COLO668 (cell line): ENCODE measurements around the gene PRMT7.
A peak's percentile ranks its signal among the peaks of the same experiment; 100 is the strongest.

ENCODE experiments used
- DNase-seq: peaks from one replicate; lab custom pipeline; 2025; ENCODE audit not compliant: unreplicated experiment; lab: John Stamatoyannopoulos, UW

PRMT7 gene

DNA sequence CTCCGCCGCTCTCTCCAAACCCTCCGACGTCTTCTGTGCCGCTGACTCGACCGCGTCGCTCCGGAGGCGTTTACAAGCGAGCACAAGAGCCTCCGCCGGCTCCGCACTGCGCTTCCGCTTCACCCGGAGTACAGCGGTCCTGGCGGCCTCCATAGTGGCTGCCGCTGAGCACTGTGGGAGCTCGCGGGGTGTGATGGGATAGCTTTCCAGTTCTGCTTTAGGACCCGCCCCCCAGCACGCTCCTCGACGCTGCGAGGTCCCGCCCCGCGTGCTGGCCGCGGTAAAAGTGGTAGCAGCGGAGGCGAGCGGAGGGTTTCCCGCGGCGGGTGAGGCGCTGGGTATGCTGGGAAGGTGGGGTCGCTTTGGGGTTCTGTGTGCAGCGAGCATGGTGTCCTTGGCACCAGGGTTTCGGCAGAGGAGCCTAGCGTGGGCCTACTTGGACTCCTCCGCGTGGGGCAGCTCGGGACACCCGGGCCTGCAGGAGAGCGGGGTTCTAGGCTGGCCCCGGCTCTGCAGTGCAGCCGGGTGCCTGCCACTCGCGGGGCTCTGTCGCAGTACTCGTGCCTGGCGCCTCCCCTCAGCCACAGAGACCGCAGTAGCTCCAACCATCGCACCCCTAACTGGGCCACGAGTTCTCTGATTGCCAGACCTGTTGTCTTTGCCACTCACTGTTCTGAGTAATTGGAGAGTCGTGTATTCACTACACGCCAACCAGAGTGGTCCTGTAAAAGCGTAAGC lies at the start of gene PRMT7, which contains the start of gene SLC7A6OS:
TSS of gene PRMT7 (plus strand) at position 246 of the 738 bp plus-strand sequence. CDS start 4,961 bp downstream, outside the sequence.
TSS of gene SLC7A6OS (minus strand) at position 173 of the 738 bp plus-strand sequence. CDS start at position 153, 20 bp downstream.
- peak; percentile 95 for DNase-seq

GRCh38 chr16:68263559-68264127 lies 47.2 kb upstream of the PRMT7 start:
- no peak for DNase-seq

DNA sequence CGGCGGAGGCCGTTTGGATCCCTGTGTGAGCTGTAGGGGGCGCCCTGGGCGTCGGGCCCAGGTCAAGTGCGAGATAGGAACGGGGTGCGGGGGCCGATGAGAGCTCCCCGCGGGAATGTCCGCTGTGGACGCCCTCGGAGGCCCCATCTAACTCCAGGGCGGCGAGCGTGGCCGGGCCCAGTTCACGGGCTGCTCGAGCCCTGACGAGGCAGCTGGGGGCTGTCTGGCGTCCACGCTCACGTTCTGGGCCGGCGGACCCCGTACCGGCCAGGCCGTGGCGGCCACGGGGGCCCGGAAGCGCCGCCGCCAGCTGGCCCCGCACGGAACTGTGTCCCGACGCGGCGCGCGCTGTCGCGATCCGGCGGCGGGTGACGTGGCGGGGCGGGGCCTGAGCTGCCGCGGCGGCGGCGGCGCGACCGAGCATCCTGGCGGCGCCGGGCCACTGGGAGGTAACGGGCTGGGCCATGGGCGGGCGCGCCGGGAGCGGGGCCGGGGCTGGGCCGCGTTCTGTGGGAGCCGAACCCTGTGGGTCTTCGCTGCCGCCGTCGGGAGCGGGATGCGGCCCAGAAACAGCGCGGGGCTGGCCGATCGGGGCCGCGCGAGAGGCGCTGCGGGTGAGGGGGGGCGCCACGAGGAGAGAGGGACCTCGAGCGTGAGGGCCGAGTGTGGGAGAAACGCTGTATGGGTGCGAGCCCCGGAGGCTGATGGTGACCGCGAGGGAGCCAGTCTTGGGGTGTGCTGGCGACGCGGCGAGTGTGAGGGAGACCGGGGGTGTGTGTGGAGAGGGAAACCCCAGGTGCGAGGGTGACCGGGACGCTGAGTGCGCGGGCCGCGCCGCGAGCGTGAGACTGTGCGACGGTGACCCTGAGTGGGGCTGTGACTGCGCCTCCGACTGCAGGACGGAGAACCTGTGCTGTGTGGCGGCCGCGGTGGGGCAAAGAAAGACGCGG lies 46.4 kb upstream of the PRMT7 start, which contains the start of gene SLC7A6:
TSS of gene SLC7A6 (plus strand) at position 399 of the 950 bp plus-strand sequence. CDS start 10,201 bp downstream, outside the sequence.
- DNase-seq = peak; percentile 80

- DNase-seq = peak; percentile 39
Observed at GRCh38 chr16:68265078-68265920, 45.5 kb upstream of the PRMT7 start.

DNA sequence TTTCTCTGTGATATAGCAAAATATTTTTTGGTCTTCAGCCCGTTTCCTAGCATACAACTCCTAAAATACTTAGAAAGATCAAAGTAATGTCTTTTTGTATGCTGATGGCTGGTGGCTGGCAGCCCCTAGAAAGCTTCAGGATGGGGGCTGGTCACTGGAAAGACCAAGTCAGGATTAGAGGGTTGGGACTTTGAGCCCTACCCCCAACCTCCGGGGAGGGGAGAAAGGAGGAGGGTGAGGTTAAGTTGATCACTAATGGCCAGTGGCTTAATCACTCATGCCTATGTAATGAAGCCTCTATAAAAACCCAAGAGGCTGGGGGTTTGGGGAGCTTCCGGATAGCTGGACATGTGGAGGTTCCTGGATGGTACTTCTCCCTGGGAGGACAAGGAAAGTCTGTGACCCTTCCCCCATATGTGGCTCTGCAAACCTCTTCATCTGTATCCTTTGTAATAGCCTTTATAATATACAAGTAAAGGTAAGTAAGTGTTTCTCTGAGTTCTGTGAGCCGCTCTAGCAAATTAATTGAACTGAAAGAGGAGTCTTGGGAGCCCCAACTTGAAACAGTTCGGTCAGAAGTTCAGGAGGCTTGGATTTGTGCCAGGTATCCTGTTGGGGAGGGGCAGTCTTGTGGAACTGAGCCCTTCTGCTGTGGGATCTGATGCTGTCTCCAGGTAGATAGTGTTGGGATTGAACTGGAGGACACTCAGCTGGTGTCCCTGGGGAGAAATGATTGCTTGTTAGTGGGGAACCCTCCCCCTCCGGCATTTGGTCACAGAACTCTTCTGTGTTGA lies 43.0 kb upstream of the PRMT7 start:
- peak; percentile 22 for DNase-seq

DNA sequence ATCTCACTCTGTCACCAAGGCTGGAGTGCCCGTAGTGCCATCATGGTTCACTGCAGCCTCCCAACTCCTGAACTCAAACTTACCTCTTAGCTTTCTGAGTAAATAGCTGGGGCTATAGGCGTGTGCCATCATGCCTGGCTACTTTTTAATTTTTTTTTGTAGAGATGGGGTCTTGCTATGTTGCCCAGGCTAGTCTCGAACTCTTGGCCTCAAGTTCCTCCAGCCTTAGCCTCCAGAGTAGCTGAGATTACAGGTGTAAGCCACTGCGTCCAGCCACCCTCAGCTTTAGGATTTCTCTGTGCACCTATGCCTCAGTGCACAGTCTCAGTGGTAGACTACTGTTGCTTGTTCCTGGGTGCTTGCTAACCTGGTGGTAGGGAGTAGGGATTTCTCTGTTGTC lies 41.0 kb upstream of the PRMT7 start:
- no peak for DNase-seq

- DNase-seq = no peak
Observed at GRCh38 chr16:68270353-68270752, 40.5 kb upstream of the PRMT7 start.

GRCh38 chr16:68272507-68273209 lies 38.2 kb upstream of the PRMT7 start:
- DNase-seq = peak; percentile 83

DNA sequence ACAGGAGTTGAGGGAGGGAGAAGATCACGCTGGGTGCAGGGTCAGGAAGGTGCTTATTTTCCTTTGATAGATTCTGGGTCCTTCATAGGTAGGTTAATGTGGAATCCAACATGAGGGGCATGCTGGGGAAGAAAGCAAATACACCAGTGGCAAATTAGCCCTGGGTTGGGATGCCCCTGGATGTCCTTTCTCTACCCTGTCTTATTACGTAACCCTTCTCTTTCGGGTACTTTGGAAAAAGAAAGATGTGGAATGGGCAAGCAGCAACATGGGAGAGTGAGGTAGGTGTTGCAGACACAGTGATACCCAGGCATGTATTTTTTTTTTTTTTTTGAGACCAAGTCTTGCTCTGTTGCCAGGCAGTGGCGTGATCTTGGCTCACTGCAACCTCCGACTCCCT lies 37.4 kb upstream of the PRMT7 start:
- no peak for DNase-seq

DNA sequence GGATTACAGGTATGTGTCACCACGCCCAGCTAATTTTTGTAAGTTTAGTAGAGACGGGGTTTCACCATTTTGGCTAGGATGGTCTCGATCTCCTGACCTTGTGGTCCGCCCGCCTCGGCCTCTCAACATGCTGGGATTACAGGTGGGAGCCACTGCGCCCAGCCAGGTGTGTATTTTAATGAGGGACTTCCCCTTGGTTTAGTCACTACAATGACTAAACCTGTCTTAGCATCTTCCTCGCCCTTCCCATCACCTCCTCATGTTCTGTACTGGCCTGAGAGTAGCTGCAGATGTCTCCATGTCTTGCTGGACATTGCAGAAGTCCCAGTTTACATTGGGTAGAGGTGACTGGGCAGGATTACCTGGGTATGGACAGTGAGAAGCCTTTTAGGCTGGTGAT lies 36.9 kb upstream of the PRMT7 start:
- DNase-seq = no peak

- DNase-seq = no peak
Observed at GRCh38 chr16:68274441-68274840, 36.4 kb upstream of the PRMT7 start.

DNA sequence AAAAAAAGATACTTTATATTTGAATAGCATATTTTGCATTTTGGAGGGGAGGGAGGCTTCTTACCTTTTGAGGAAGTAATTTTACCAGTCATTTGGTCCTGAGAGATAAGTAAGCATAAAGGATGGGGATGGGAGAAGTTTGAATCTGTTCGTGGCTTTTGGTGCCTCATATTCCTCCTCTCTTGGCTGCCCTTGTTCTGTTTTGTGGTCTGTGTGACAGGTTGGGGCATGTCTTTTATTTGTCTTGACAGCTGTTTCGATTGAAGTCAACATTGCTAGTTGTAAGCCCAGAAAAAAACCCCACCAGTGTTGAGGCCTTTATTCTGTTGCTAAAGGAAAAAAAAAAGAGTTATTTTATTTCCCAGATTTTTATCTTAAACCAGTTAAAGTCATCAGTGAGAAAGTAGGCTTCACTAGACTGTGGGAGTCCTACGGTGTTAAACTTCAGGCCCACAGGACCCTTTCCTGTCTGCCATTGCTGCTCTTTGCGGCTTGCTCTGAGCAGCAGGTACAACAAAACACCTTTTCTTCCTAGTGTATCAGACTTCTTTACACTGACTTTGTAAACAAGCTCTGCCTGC lies 35.1 kb upstream of the PRMT7 start:
- peak; percentile 45 for DNase-seq

DNA sequence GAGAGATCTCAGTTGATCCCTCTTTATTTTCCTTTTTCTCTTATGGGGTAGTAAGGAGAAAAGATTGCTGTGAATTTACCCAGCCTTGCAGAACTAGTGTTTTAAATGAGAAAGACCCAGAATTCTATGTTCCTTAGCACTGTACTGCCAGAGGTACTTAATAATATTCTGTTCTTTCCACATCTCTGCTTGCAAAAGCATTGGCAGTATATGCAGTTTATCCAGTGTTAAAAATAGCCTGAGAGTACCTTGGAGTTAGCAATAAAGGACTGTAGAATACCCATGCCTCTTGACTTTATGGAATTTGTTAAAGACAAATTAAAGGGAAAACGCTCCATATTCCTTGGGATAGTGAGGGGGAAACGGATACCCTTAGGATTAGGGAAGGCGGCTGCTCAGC lies 34.6 kb upstream of the PRMT7 start:
- DNase-seq = no peak

- no peak for DNase-seq
Observed at GRCh38 chr16:68279726-68280558, 30.9 kb upstream of the PRMT7 start.

DNA sequence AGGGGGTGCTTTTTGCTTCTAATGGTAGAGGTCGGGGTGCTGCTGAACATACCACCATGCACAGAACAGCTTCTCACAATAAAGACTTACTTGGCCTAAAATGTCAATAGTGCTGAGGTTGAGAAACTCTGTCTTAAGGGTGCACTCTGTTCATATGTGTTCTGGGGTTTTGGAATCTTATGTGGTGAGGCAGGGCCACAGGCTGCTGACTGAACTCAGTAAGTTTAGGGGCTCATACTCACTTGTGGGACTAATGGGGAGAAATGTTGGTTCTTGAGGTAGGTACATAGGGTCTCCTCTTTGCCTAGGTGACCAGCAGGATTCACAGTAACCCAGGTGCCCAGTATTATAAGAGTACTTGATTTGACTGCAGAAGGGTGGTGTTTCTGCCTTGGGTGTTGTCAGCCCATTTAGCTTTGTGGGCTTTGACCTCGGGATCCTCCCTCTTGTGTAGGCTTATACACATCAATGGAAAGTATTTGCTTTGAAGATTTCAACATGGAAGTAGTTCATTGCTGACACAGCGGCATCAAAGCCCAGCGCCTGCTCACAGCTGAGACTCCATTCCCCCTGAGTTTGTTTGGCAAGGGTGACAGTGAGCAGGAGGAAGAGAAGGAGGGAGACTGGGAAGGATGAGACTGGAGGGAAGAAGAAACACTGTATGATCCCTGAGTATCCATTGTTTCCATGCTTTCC lies 29.3 kb upstream of the PRMT7 start:
- no peak for DNase-seq

DNA sequence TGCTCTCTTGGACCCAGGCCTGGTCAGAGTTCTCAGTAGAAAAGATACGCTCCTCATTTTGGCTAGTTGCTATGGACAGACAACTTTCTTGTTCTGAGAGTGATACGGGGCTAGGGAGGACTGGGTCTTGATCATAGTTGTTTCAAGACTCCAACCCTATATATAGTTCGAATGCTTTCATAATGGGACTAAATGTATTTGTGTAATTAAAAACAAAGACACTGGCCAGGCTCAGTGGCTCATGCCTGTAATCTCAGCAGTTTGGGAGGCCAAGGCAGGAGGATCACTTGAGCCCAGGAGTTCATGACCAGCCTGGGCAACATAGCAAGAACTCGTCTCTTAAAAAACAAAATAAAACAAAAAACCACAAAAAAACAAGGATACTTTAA lies 28.8 kb upstream of the PRMT7 start:
- no peak for DNase-seq

- no peak for DNase-seq
Observed at GRCh38 chr16:68283346-68283745, 27.5 kb upstream of the PRMT7 start.
